ENCODE measurements around the gene PDE3B. TPM values are rescaled to one million over a fixed set of nuclear protein-coding genes. Genes with fewer than 3 reads are reported as not detected.
"Not testable (repeated sequence)": the region's sequence is repeated elsewhere in the genome, so short reads cannot be mapped to it uniquely, and the experiment has no call there.

PDE3B gene
- total RNA-seq, 1 donor from 2014 or later: 0.26 TPM

GRCh38 chr11:14775897-14776296, 132.3 kb downstream of the PDE3B start:
- no peak for DNase-seq (ENCODE audit: low read depth)
- no peak for TF ChIP-seq CTCF (IDR thresholded peaks at IDR 0.05; ENCODE audit: insufficient read depth, low read length, severe bottlenecking)
- no peak for FAIRE-seq
- Histone ChIP-seq H3K4me3 (ENCODE audit: low read depth, low read length) (no peak overlapping the region), H3K27me3 (ENCODE audit: control insufficient read depth, insufficient read depth, low read length) (no peaks in the 10 kb centered on the region), H3K36me3 (ENCODE audit: control insufficient read depth, insufficient read depth, low read length) (no peaks in the 10 kb centered on the region)

- H3K4me3 ChIP-seq (ENCODE audit: low read depth, low read length); H3K36me3 ChIP-seq (ENCODE audit: control insufficient read depth, insufficient read depth, low read length); DNase-seq (ENCODE audit: low read depth); FAIRE-seq; H3K27me3 ChIP-seq (ENCODE audit: control insufficient read depth, insufficient read depth, low read length): not testable (repeated sequence)
These were observed 134.9 kb downstream of the PDE3B start for GRCh38 chr11:14778460-14778859.

DNA sequence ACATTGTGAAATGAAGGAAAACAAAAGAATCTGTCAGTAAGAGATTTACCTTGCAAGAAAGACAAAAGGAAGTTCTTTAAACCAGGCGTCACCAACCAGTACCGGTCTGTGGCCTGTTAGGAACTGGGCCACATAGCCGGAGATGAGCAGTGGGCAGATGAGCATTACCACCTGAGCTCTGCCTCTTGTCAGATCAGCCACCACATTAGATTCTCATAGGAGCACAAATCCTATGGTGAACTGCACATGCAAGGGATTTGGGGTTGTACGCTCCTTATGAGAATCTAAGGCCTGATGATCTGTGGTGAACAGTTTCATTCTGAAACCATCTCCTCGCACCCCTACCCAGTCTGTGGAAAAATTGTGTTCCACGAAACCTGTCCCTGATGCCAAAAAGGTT, 140.2 kb downstream of the PDE3B start:
- no peak for FAIRE-seq
- no peak for TF ChIP-seq CTCF (IDR thresholded peaks at IDR 0.05; ENCODE audit: insufficient read depth, low read length, severe bottlenecking)
- DNase-seq (ENCODE audit: low read depth): no peak
- Histone ChIP-seq H3K4me3 (ENCODE audit: low read depth, low read length) (no peak overlapping the region), H3K36me3 (ENCODE audit: control insufficient read depth, insufficient read depth, low read length) (no peaks in the 10 kb centered on the region), H3K27me3 (ENCODE audit: control insufficient read depth, insufficient read depth, low read length) (no peaks in the 10 kb centered on the region)

- DNase-seq (ENCODE audit: low read depth) (no peak), FAIRE-seq (no peak)
- no peaks in the 10 kb centered on the region for H3K27me3 ChIP-seq (ENCODE audit: control insufficient read depth, insufficient read depth, low read length)
- TF ChIP-seq CTCF (IDR thresholded peaks at IDR 0.05; ENCODE audit: insufficient read depth, low read length, severe bottlenecking): no peak
- no peak overlapping the region for H3K4me3 ChIP-seq (ENCODE audit: low read depth, low read length)
- H3K36me3 ChIP-seq (ENCODE audit: control insufficient read depth, insufficient read depth, low read length): no peaks in the 10 kb centered on the region
These were observed 140.6 kb downstream of the PDE3B start for GRCh38 chr11:14784230-14784629.

GRCh38 chr11:14789879-14790484, 146.4 kb downstream of the PDE3B start:
- Histone ChIP-seq H3K27me3 (ENCODE audit: control insufficient read depth, insufficient read depth, low read length) (no peaks in the 10 kb centered on the region), H3K4me3 (ENCODE audit: low read depth, low read length) (no peak overlapping the region), H3K36me3 (ENCODE audit: control insufficient read depth, insufficient read depth, low read length) (no peaks in the 10 kb centered on the region)
- peak; percentile 12 for TF ChIP-seq CTCF (IDR thresholded peaks at IDR 0.05; ENCODE audit: insufficient read depth, low read length, severe bottlenecking)
- DNase-seq (ENCODE audit: low read depth): peak; percentile 21
- FAIRE-seq: no peak

GRCh38 chr11:14793546-14793945, 149.9 kb downstream of the PDE3B start:
- Histone ChIP-seq H3K36me3 (ENCODE audit: control insufficient read depth, insufficient read depth, low read length) (no peaks in the 10 kb centered on the region), H3K27me3 (ENCODE audit: control insufficient read depth, insufficient read depth, low read length) (no peaks in the 10 kb centered on the region), H3K4me3 (ENCODE audit: low read depth, low read length) (no peak overlapping the region)
- peak; percentile 13 for DNase-seq (ENCODE audit: low read depth)
- no peak for TF ChIP-seq CTCF (IDR thresholded peaks at IDR 0.05; ENCODE audit: insufficient read depth, low read length, severe bottlenecking)
- FAIRE-seq: no peak

- not testable (repeated sequence) for FAIRE-seq; H3K27me3 ChIP-seq (ENCODE audit: control insufficient read depth, insufficient read depth, low read length); H3K4me3 ChIP-seq (ENCODE audit: low read depth, low read length); DNase-seq (ENCODE audit: low read depth); H3K36me3 ChIP-seq (ENCODE audit: control insufficient read depth, insufficient read depth, low read length)
These were observed 152.4 kb downstream of the PDE3B start for GRCh38 chr11:14796028-14796427.
